ENCODE measurements around the gene CADM2.

- TF ChIP-seq CTCF (conservative IDR thresholded peaks at IDR 0.05) (no peak), ZFX (IDR thresholded peaks at IDR 0.05) (no peak)
These were observed 667.9 kb downstream of the CADM2 start for GRCh38 chr3:85626662-85627061.
